Panc1 (cell line): ENCODE results near the gene LIN9. TPM values are rescaled to one million over a fixed set of nuclear protein-coding genes. Genes with fewer than 3 reads are reported as not detected.

Source experiments
- ATAC-seq: fragments of 200-7000 bp; cut with Tn5 transposase; 2 replicates; pipeline ENCODE4 v1.9.1; 2020; ENCODE audit warnings: mild to moderate bottlenecking, moderate library complexity
- BruUV-seq: library from RNA; stranded (reverse); fragments of 400-500 nt; replicated peaks from 2 replicates; lab custom pipeline; 2021; lab: Mats Ljungman, UMichigan
- CTCF ChIA-PET: fragments of 300-600 bp; sonication (Branson Sonifier 250); formaldehyde crosslinking; loops from one replicate; lab custom pipeline; 2022; ENCODE audit warnings: antibody characterized with exemption; lab: Charles Lee
- POLR2A ChIA-PET: fragments of 300-600 bp; sonication (Branson Sonifier 250); formaldehyde crosslinking; loops from one replicate; lab custom pipeline; 2022; ENCODE audit warnings: antibody characterized with exemption; lab: Charles Lee
- DNase-seq: peaks from one replicate; pipeline ENCODE4 v3.0.0-alpha.2; 2010; ENCODE audit warnings: low read depth, low spot score
- H3K27ac ChIP-seq: 2 replicates; pipeline ENCODE4 v1.5.1; 2011; ENCODE audit warnings: mild to moderate bottlenecking, low read length, inconsistent platforms
- H3K27me3 ChIP-seq: fragments of 200-500 bp; sonication (Bioruptor generic); 2 replicates; pipeline ENCODE4 v1.6.0; 2014; ENCODE audit warnings: low read length, inconsistent platforms; ENCODE audit not compliant: control insufficient read depth, insufficient read depth
- H3K36me3 ChIP-seq: fragments of 200-500 bp; sonication (Bioruptor generic); 2 replicates; pipeline ENCODE4 v1.5.1; 2014; ENCODE audit warnings: inconsistent platforms, mild to moderate bottlenecking, low read length, moderate library complexity; ENCODE audit not compliant: control insufficient read depth, insufficient read depth
- H3K4me1 ChIP-seq: 2 replicates; pipeline ENCODE4 v1.5.1; 2011; ENCODE audit warnings: inconsistent platforms, mild to moderate bottlenecking, low read length, moderate library complexity; ENCODE audit not compliant: control insufficient read depth, insufficient read depth
- H3K4me3 ChIP-seq, 2 experiments: 2 replicates each; pipeline ENCODE4 v1.5.1; 2011 to 2012; ENCODE audit warnings: low read depth in 2 of 2, low read length in 2 of 2, mild to moderate bottlenecking in 2 of 2, inconsistent platforms in 1 of 2, moderate library complexity in 1 of 2
- H3K9me3 ChIP-seq: fragments of 200-500 bp; sonication (Bioruptor generic); 2 replicates; pipeline ENCODE4 v1.5.1; 2014; ENCODE audit warnings: low read depth, mild to moderate bottlenecking, inconsistent platforms, low read length, moderate library complexity; ENCODE audit not compliant: control insufficient read depth, insufficient read depth
- CTCF ChIP-seq: fragments of 450-650 bp; IDR thresholded peaks from 2 replicates; pipeline ENCODE4 v1.5.1; 2017; ENCODE audit warnings: mild to moderate bottlenecking
- POLR2AphosphoS5 ChIP-seq: IDR thresholded peaks from 2 replicates; pipeline ENCODE4 v1.6.1; 2012; ENCODE audit warnings: mild to moderate bottlenecking, low read depth, low read length, moderate library complexity
- REST ChIP-seq, 2 experiments: IDR thresholded peaks; 2 replicates each; pipeline ENCODE4 v1.6.1; 2011 to 2012; ENCODE audit warnings: low read depth in 2 of 2, control low read depth in 1 of 2, low read length in 1 of 2, mild to moderate bottlenecking in 1 of 2, moderate library complexity in 1 of 2; ENCODE audit not compliant: insufficient read depth in 1 of 2
- SIN3A ChIP-seq: IDR thresholded peaks from 2 replicates; pipeline ENCODE4 v1.6.1; 2012; ENCODE audit warnings: low read depth, mild to moderate bottlenecking, low read length, moderate library complexity, borderline replicate concordance; ENCODE audit not compliant: insufficient read depth
- TCF7L2 ChIP-seq: IDR thresholded peaks from 2 replicates; pipeline ENCODE4 v1.6.1; 2011; ENCODE audit warnings: mild to moderate bottlenecking, low read depth, low read length, inconsistent platforms
- in situ Hi-C: cut with HindIII; loops from 2 replicates; pipeline ENCODE4 v1.10.0; 2016; ENCODE audit warnings: low sequenced_read_pairs, low pct_unique_long_range_greater_than_20kb
- intact Hi-C: fragments of 100-400 bp; cut with micrococcal nuclease; formaldehyde crosslinking; loops from one replicate; pipeline ENCODE4 v1.10.0; 2022; ENCODE audit not compliant: unreplicated experiment
- total RNA-seq: library from RNA; stranded (reverse); gene quantifications from one replicate; pipeline ENCODE4 v1.2.1, GENCODE V29; 2021; ENCODE audit not compliant: unreplicated experiment

The LIN9 gene
- total RNA-seq, 1 experiment from 2014 or later = 11.4 TPM

- Histone ChIP-seq H3K27ac (peak overlapping the region; percentile 86), H3K27me3 (no peaks in the 10 kb centered on the region), H3K4me3 (peak overlapping the region; percentile 87 to 99), H3K4me1 (peaks cover 18% of the 10 kb centered on the region), H3K36me3 (no peaks in the 10 kb centered on the region), H3K9me3 (no peaks in the 10 kb centered on the region)
- ATAC-seq (peak; percentile 45), DNase-seq (no peak)
- intact Hi-C loops (no loop called here), in situ Hi-C loops (no loop called here)
- TF ChIP-seq CTCF (no peak), REST (IDR thresholded peaks at IDR 0.05; ENCODE audit: insufficient read depth in 1 of 2, low read depth in 2 of 2, low read length in 1 of 2) (no peak), POLR2AphosphoS5 (no peak), TCF7L2 (no peak), SIN3A (no peak)
- CTCF ChIA-PET = interaction anchor here (1.4 kb wide), 1 partner anchor 25 kb away, joined by 7 read pairs; no protein-coding TSS in a partner anchor
- POLR2A ChIA-PET = no interaction called here
- no TSS peak for BruUV-seq
Measured at GRCh38 chr1:226308166-226308722, 720 bp downstream of the LIN9 start.

- CTCF ChIA-PET = no interaction called here
- Histone ChIP-seq H3K27me3 (no peaks in the 10 kb centered on the region), H3K36me3 (no peaks in the 10 kb centered on the region), H3K27ac (no peak overlapping the region), H3K4me1 (peaks cover 18% of the 10 kb centered on the region), H3K9me3 (no peaks in the 10 kb centered on the region), H3K4me3 (no peak overlapping the region)
- in situ Hi-C loops = no loop called here
- TF ChIP-seq TCF7L2 = no peak
- TF ChIP-seq CTCF = no peak
- no peak for TF ChIP-seq REST (IDR thresholded peaks at IDR 0.05; ENCODE audit: insufficient read depth in 1 of 2, low read depth in 2 of 2, low read length in 1 of 2)
- TF ChIP-seq POLR2AphosphoS5 = no peak
- TF ChIP-seq SIN3A = no peak
- intact Hi-C loops = no loop called here
- DNase-seq (no peak), ATAC-seq (no peak)
- POLR2A ChIA-PET = no interaction called here
- BruUV-seq = no TSS peak
Measured at GRCh38 chr1:226306425-226306824, 2.5 kb downstream of the LIN9 start.
